ENCODE data around the gene RGL3. TPM values are rescaled to one million over a fixed set of nuclear protein-coding genes. Genes with fewer than 3 reads are reported as not detected.

The RGL3 gene
- total RNA-seq, 1 donor from 2014 or later = 44.8 TPM

DNA sequence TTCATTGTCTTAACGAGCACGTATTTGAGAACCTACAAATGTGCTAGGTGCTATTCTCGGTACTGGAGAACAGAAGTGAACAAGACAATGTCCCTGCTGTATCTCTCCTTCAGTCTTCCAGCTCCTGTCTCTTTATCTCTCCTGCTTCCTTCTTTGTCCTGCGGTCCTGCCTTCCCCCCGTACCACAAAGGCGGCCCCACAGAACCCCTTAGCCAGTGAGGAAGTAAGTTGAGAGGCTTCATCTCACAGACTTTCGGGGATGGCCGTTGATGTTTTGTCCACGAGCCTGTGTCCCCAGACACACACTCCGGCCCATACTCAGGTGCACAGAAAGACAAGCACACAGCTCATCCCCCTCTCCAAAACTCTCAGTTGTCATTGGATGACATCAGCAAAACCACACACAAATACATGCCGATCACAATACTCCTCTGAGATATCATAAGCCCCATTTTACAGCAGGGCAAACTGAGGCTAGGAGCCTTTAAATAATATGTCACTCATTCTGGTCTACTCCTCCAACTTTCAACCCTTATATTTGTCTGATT, 45.2 kb downstream of the RGL3 start:
- H3K4me1 Mint-ChIP-seq (ENCODE audit: unreplicated experiment) = peaks cover 16% of the 10 kb centered on the region
- no peaks in the 10 kb centered on the region for H3K27me3 Mint-ChIP-seq
- TF ChIP-seq, protein P1, sequence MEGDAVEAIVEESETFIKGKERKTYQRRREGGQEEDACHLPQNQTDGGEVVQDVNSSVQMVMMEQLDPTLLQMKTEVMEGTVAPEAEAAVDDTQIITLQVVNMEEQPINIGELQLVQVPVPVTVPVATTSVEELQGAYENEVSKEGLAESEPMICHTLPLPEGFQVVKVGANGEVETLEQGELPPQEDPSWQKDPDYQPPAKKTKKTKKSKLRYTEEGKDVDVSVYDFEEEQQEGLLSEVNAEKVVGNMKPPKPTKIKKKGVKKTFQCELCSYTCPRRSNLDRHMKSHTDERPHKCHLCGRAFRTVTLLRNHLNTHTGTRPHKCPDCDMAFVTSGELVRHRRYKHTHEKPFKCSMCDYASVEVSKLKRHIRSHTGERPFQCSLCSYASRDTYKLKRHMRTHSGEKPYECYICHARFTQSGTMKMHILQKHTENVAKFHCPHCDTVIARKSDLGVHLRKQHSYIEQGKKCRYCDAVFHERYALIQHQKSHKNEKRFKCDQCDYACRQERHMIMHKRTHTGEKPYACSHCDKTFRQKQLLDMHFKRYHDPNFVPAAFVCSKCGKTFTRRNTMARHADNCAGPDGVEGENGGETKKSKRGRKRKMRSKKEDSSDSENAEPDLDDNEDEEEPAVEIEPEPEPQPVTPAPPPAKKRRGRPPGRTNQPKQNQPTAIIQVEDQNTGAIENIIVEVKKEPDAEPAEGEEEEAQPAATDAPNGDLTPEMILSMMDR (conservative IDR thresholded peaks at IDR 0.05) = no peak
- H3K4me3 Mint-ChIP-seq = no peak overlapping the region
- DNase-seq (ENCODE audit: extremely low spot score, unreplicated experiment) = no peak
- H3K36me3 Mint-ChIP-seq = peaks cover 3% of the 10 kb centered on the region
- no peak overlapping the region for H3K27ac Mint-ChIP-seq
- no peaks in the 10 kb centered on the region for H3K9me3 Mint-ChIP-seq

DNA sequence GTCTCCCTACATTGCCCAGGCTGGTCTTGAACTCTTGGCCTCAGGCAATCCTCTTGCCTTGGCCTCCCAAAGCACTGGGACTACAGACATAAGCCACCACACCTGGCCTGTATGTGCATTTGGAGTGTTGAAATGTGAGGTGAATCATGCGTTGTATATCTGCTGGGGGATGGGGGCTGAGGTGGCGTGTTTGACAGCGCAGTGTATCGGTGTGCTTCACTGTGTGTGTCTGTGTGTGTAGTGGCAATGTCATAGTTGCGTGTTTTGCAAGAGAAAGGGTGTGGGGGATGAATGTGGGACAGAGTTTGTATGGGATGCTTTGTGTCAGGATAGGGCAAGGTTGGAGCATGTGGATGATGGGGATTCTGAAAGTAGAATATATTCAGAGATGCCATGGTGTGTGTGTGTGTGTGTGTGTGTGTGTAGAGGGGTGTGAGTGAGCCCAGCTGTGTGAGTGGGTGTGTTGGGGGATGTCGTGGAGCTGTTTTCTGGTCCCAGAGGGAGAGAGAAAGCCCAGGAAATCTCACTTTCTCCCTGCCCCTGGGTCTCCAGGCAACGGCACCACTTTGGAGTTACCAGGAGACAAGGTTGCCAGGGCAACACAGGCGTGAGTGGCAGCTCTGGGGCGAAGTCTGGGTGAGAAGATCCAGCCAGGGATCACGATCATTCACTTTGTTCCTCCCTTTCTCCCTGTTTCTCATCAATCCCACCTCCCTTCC, 45.8 kb downstream of the RGL3 start:
- Mint-ChIP-seq H3K36me3 (peaks cover 3% of the 10 kb centered on the region), H3K27ac (no peak overlapping the region), H3K4me1 (ENCODE audit: unreplicated experiment) (peaks cover 16% of the 10 kb centered on the region), H3K9me3 (no peaks in the 10 kb centered on the region), H3K4me3 (no peak overlapping the region), H3K27me3 (no peaks in the 10 kb centered on the region)
- TF ChIP-seq, protein P1 (conservative IDR thresholded peaks at IDR 0.05) = no peak
- DNase-seq (ENCODE audit: extremely low spot score, unreplicated experiment) = no peak

DNA sequence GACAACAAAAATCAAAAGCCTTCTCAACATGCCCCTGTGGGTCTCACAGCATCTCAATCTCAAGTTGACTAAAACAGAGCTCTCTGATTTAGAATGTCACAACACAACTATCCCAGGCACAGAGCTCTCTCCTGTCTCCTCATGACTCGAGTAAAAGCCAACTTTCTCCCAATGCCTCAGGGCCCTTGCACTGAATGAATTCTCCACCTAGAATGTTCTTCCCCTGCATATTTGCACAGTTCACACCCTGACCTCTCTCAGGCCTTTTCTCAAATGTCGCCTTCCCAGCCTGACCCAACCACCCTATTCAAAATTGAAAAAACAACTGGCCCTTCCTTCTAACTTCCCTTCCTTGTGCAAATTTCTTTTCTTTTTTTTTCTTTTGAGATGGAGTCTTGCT, 48.4 kb downstream of the RGL3 start:
- no peak for DNase-seq (ENCODE audit: extremely low spot score, unreplicated experiment)
- Mint-ChIP-seq H3K27me3 (no peaks in the 10 kb centered on the region), H3K9me3 (no peaks in the 10 kb centered on the region), H3K4me1 (ENCODE audit: unreplicated experiment) (peaks cover 8% of the 10 kb centered on the region), H3K36me3 (no peaks in the 10 kb centered on the region), H3K27ac (no peak overlapping the region), H3K4me3 (no peak overlapping the region)
- TF ChIP-seq, protein P1 (conservative IDR thresholded peaks at IDR 0.05) = no peak

DNA sequence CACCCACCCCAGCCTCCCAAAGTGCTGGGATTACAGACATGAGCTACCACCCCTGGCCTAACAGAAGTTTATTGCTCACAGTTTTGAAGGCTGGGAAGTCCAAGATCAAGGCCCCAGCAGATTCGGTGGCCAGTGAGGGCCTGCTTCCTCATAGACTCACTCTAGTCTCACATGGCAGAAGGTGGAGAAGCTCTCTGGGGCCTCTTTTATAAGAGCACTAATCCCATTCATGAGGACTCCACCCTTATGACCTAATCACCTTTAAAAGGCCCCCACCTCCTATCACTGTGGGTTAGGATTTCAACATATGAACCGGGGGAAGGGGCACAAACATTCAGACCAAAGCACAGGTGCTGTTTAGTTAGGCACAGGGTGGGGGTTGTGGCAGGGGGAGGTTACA, 51.6 kb downstream of the RGL3 start:
- Mint-ChIP-seq H3K27me3 (no peaks in the 10 kb centered on the region), H3K27ac (no peak overlapping the region), H3K36me3 (no peaks in the 10 kb centered on the region), H3K9me3 (no peaks in the 10 kb centered on the region), H3K4me1 (ENCODE audit: unreplicated experiment) (peaks cover 3% of the 10 kb centered on the region), H3K4me3 (no peak overlapping the region)
- TF ChIP-seq, protein P1 (conservative IDR thresholded peaks at IDR 0.05) = no peak
- DNase-seq (ENCODE audit: extremely low spot score, unreplicated experiment) = no peak

DNA sequence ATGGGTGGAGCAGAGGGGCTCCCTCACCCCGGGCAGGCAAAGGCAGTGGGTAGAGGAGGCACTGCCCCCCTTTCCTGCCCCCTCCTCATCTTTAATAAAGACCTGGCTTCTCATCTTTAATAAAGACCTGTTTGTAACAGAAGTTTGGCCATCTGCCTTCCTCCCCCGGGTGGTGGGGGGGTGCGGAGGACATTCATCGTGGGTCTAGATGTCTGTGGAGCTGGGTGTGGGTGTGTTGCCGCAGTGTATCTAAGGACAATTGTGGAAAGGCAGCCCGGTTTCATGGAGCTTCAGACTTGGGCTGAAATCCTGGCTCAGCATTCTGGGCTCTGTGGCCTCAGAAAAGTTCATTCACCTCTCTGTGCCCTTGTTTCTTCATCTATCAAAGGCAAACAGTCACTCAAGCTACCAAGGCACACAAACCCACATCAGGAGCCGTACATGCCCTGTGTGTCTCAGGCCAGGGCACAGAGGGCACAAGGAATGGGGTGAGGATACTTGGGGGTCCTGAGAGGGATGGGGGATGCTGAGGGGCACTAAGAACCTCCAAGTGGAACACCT, 53.5 kb downstream of the RGL3 start:
- Mint-ChIP-seq H3K9me3 (no peaks in the 10 kb centered on the region), H3K4me1 (ENCODE audit: unreplicated experiment) (peaks cover 4% of the 10 kb centered on the region), H3K27me3 (peaks cover 7% of the 10 kb centered on the region), H3K36me3 (no peaks in the 10 kb centered on the region), H3K27ac (no peak overlapping the region), H3K4me3 (no peak overlapping the region)
- TF ChIP-seq, protein P1 (conservative IDR thresholded peaks at IDR 0.05) = no peak
- DNase-seq (ENCODE audit: extremely low spot score, unreplicated experiment) = no peak

All from type B pancreatic cell (in vitro differentiated cells).